GM21723 (cell line): ENCODE data around the gene TTC13.

Experiments
- ATAC-seq: cut with Tn5 transposase; IDR thresholded peaks from one replicate; pipeline ENCODE4 v1.9.1; 2021; ENCODE audit warnings: mild to moderate bottlenecking, moderate library complexity; ENCODE audit not compliant: unreplicated experiment

TTC13 gene

DNA sequence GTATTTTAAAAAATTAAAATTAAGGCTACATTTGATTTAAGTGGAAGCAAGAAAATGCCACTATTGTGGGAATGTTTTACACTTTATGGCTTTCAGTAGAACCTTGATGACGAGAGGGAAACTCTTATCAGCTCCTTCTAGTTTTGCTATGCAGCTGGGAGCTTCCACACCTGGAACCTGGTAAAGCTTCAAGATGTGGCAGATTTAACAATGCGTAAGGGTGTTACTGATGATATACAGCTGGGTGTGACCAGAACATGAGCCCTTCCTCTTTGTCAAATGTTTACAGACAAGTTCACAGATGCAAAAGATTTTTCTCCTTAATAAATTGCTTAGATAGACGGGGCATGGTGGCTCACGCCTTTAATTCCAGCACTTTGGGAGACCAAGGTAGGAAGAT is 20.3 kb downstream of the TTC13 start:
- ATAC-seq: no peak

DNA sequence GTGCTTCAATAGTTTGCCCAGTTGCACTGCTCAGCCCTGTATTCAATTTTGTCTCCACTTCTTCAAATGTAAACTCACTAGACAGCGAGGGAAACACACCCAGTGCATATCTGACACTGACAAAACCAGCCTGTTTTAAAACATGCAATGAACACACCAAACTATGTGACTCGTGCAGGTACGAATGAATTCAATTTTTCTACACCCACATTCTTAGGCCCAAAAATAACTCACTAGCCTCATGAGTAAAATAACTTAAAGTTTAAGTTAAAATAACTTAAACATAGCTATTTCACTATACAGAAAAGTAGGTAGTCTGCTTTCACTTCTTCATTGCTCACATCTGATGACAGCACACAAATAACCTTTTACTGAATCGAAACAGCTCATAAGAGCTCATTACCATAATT is 21.1 kb downstream of the TTC13 start:
- ATAC-seq: peak; percentile 90

DNA sequence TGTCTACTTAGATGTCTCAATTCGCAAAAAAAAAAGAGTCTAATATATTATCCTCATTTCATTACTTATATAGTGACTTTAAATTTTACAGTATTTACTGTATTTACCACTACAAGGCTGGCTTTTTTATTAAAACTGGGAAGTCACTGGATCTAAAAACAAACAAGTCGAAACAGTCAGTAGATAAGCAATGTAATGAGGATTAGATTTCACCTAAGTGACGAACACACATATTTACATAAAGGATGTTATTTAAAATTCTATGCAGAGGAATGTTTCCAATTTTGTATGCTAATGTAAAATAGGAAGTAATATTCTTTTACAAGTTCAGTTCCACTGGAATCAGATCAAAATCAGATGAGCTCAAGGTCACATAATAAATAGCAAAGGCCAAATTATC is 28.3 kb downstream of the TTC13 start:
- no peak for ATAC-seq

DNA sequence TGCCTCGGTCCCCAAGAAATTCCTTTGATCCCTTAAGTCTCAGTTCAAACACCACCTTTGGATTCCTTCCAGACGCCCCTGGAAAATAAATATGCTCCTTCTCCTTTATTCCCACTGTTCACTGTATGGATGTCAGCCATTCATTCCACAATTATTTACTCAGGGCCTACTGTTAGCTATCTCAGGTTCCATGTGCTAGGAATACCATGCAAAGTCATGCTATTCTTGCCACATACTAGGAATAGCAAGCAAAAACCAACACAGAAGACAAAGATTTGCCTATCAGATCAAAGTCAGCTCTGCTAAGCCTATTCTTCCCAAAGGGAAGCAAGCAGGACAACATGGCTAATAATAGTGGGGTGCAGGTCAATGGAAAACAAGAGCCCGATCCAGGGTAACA is 29.8 kb downstream of the TTC13 start:
- ATAC-seq: no peak

DNA sequence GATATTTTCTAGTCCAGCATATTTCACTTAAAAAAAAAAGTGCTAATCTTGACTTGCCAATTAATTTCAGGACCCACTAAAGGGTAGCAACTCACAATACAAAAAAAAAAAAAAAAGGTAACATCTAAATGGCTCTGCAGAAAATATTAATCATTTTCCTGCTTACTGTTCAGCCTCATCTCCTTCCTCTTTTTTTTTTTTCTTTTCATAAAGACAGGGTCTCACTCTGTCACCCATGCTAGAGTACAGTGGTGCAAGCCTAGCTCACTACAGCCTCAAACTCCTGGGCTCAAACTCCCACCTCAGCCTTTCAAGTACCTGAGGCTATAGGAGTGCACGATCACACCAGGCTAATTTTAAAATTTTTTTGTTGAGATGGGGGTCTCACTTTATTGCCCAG is 30.4 kb downstream of the TTC13 start:
- no peak for ATAC-seq

DNA sequence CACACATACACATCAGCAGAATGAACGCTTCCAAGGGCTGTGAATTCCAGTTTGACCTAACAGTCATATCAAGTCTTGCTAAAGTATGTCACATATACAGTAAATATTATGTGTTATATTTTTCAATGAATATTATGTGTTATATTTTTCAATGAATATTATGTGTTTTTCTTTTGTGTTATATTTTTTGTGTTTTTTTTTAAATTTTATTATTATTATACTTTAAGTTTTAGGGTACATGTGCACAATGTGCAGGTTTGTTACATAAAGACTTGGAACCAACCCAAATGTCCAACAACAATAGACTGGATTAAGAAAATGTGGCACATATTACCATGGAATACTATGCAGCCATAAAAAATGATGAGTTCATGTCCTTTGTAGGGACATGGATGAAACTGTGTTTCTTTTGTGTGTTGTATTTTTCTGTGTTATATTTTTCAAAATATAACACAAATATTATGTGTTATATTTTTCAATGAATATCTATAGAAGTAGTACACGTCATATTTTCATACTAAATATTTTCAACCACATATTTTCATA is 35.5 kb downstream of the TTC13 start:
- no peak for ATAC-seq

DNA sequence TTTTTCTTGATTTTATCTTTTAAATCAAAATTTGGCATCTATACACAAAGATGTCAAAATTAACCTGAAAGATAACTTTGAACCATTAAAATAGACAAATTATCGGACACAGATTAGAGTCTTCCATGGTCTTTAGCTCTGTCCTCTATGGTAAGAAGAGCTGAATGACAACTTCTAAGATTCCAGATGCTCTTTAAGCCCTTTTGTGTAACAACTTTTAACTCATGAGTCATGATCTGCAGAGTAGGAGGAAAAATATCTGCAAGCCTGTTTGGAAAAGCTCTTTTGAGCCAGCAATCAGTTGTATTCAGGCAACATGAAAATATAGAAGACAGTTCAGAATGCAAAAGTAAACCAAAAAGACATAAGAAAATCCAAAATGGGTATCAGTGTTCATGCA is 37.8 kb downstream of the TTC13 start:
- no peak for ATAC-seq

DNA sequence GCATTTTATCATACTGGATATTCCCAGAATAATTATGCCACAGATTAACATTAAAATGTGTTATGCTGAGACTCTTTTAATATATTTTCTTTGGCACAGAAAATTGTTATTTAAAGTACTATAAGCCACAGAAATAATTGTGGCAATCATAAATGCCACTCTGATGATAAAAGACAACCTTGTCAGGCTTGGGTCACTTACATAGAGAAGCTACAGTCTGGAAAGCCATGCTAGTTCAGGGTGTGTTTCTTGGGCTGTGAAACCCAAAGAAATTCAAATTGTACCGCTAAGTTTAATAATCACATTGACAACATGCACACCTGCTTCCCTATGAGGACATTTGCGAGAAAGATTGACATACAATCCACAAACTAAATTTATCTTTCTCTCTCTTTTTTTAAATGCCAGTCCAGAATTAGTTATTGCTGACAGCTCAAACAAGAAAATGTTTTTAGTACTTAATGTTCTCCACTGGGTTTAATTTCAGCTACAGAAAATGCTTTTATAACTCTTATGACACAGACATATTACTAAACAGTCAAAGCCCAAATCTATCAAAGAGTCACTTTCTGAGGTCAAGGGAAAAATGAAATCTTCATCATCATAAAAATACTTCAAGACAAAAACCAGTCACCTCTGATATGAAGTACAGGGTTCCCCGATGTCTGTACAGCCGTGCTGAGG is 38.7 kb downstream of the TTC13 start:
- no peak for ATAC-seq

DNA sequence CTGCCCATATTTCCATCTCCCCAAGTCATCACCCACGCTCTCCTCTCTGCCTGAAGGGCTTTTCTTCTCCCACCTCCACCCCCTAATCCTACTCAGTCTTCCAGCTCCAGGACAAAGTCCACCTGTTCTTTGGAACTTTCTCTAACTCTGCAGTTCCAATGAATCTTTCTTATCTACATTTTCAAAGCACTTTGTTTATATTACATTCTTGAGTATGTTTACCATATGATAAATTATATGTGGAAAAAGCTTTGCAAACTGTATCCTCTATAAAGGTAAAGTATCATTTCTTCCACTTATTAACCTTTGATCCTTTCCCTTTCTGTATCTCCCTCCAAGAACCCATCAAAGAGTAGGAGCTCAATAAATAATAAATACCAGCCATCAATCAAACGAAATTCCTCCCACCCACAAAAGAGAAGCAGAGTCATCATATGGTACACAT is 39.7 kb downstream of the TTC13 start:
- ATAC-seq: no peak

DNA sequence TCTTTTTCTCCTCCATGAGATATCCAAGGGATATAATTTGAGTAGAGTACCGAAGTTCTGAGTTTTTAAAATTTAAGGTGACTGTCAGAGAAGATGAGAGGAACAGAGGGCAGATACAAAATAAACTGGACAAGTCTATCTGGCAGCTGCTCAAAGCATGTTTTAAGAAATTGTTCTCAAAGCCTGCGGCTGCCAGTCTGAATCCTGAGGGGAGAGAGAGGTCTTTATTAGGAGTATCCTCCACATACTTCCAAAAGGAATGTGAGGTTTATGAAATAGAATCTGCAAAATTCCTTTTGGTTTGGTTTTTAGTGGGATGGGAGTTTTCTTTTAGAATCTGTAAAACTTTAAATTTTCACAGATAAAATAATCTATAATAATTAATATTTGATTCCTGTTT is 41.3 kb downstream of the TTC13 start:
- ATAC-seq: no peak

DNA sequence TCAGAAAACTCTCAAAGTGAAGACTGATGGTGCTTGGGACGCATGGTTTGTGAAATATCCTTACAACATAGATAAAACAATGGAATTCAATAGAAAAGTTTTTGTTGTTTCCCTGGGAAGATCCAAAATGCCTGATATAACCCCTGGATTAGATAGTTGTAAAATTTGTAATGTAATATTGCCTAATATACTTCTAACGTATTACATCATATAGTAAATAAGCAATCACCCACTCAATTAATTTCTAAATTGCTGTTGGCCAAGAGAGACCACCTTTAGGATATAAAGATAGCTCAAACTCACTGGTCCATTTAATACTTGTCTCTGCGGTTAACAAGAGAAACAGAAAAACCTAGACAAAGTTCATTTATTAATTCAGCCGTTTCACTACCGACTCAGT is 42.2 kb downstream of the TTC13 start:
- ATAC-seq: no peak

DNA sequence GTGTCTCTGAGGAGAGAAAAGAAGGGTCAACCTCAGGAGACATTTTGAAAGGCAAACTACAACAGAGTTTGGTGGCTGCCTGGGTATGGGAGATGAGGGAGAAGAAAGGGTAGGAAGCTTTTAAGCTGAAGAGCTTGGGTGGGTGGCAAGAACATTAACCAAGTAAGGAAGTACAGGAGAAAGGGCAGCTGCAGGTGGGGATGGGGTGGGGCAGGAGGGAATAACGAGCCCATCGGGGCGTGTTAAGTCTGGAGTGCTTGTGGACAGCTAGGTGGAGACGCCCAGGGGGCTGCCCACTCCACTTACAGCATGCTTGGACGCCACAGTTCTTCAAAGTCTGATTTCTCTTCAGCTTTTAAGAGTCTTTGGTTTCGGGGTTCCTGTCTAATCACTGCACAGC is 42.8 kb downstream of the TTC13 start:
- ATAC-seq: no peak

DNA sequence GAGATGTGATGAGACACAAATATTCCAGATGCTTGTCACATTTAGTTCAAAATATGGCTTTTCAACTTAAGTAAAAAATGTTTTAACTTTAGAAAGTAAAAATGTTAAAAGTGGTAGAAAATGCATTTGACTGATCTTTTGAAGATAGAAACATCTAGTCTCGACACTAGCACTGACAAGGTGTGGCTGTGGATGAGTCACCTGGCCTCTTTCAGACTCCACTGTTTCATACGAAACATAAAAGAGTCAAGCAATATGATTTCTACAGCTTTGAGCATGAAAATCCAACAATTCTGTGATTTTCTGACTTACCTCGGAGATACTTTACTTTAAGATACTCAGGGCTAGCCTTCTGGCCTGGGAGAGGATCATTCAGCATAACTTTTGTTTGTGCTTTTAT is 47.7 kb downstream of the TTC13 start:
- no peak for ATAC-seq

DNA sequence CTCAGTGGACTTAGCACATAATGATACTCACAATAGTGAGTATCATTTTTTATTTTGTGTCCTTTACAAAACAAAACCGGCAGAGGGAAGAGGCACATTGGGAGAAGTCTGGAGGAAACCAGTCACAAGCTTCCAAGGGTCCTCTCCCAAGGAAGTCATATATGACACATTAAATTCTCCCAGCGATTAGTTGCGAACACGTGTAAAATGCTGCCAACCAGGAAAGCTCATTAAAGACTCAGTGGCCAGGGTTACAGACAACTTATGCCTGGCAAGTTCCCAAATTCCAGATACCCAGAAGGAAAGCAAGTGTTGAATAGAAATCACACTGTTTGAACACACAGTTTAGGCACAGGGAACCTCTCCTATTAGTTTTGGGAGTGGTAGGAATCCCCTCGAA is 52.5 kb downstream of the TTC13 start:
- ATAC-seq: no peak

DNA sequence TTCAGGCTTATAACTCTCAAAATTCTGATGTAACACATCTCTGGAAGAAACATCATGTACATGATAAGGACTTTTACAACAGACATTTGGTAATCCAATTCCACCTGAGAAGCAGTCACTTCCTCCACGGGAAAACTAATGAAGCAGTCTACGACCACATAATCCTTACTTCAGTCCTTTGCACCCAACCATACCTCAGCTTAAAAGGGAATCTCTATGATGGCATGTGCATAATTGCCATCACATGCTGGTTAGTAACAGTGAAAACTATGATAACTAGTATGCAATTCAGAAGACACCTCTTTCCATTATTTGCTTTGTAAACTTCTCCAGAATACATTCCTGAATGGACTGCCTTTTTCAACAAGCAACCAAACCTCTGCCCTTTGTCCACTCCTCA is 53.1 kb downstream of the TTC13 start:
- ATAC-seq: no peak

DNA sequence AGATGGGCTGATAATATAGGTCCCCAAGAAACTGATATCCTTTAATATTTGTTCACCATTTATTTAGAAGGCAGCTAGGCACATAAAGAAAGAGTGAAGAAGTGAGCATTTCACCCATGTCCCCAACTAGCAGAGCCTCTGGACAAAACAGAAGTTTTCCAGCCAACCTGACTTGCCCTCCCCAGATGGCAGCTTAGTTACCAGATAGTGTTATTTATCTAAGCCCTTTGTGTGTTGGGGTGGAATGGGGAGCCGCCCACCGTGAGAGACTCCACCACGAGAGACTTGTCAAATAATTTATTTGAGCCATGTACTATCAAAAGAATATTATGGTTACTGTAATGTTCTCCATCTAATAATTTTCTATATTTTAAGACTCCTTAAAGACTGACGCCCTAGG is 55.5 kb downstream of the TTC13 start:
- ATAC-seq: no peak

DNA sequence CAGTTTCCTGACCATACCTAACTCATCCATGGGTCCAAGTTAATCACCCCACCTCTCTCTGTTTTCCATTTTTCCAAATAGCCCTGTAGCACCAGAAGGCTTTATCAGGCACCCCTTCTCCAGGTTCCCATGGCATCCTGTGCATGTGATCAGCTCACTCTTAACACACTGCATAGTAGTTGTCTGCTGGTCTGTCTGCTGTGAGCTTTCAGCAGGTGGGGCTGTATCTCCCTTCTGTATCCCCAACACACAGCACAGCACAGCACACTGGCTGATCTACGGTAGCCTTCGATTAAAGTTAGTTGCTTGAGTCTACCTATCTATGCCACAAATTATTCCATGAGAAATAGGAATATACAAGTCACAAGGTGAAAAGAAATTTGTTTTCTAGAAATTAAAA is 56.0 kb downstream of the TTC13 start:
- no peak for ATAC-seq

DNA sequence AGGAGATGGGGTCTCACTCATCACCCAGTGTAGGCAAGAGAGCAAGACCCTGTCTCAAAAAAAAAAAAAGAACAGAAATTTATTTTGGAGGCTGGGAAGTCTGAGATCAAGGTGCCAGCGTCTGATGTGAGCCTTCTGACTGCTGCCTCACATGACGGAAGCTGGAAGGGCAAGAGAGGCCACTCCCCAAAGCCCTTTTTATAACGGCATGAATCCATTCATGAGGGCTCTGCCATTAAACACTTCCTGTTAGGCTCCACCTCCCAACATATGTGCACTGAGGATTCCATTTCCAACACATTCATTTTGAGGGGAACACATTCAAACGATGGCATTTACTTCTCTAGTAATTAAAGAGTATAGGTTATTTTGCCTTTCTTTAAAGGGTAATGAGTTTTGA is 59.5 kb downstream of the TTC13 start:
- ATAC-seq: no peak

DNA sequence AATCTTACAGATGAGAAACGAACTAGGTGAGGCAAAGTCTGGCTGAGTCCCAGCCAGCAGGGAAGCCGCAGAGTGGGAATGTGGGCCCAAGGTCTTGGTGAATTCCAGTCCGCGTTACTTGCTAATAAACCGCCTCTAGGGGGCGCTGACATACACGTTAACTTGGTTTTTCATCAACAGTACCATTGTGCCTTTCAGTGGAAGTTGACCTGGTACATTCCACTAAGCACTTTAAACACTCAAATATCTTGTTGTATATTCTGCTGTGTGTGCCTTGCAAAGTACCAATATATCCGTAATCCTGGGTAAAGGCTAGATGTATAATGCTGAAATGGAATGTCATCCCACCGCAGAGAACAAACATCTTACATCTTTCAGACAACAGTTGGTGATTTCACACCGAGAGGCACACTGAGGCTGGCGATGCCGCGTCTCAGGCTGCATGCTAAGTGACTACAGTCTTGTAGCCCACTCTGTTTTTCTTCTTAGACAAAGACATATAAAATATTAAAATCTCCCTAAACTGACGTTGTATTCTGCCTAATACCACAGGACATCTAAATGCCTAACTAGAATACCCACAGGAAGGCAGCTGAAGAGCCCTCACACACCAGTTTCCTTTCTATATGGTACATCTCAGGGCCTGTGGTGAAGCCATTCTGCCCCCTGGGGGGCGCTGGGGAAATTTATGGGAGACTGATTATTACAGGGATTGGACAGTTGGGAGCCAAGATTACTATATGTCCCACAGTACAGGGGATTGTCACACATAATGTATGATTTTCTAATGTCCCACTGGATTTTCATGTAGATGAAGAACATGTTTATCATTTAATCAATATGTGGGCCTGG is 61.2 kb downstream of the TTC13 start:
- ATAC-seq: peak; percentile 74

DNA sequence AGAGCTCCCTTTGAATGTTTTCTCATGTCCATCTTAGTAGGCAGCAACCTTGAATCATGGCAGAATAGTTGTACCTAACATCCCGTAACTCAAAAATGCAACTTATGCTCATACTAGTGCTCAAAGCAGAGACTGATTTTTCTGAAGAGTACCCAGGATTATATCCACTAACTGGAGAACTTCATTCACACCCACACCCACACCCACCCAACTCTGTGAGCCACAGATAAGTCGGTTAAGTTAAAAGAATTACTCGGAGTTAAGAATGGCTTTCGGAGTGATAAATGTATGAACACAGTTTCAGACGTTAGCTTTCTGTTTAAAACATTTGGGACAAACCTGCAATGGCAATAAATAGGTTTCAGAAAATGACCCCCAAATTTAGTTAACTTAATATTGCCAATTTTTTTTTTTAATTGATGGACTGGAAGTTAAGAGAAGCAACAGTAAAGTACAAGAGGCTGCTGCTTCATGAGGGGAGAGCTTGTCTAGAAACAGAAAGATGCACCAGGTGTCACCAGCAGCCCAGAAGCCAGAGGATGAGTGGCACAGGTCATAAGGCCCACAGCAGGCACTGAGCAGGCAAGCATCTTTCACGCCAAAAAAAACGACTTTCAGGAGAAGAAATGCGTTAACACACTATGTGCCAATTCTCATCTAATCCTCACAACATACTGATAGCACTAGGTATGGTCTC is 61.9 kb downstream of the TTC13 start:
- ATAC-seq: no peak

DNA sequence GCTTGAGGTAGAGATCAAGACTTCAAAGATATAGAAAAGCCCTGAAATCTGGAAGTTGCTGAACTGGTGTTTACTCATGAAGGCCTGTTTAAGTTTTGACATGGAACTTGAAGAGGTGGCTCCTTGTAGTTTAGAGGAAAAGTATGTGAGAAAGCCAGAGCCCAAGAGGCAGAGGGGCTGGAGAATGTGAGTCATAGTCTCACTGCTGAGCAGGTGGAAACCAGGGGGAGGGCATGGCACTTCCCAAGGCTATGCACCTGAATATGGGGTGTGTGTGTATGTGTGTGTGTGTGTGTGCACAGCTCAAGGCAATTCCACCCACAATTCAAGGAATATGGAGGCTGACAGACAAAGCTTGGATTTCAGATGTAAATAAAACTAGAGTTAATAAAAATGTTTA is 63.6 kb downstream of the TTC13 start:
- no peak for ATAC-seq

DNA sequence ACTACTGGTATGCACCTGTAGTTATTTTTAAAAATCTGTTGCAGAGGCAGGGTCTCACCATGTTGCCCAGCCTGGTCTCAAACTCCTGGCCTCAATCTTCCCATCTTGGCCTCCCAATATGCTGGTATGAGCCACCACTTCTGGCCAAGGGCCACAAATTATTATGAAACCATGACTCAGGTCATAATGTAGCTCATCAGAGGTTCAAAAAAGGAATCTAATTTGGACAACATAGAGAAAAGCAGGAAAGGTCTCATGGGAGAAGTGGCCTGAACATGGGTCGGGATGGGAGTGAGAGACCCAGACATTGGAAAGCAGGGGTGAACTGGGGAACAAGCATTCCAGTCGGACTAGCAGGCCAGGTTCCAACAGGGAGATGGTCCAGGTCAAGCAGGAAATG is 65.2 kb downstream of the TTC13 start:
- no peak for ATAC-seq
